Measurements from ENCODE around the gene LTBP1. TPM values are rescaled to one million over a fixed set of nuclear protein-coding genes. Genes with fewer than 3 reads are reported as not detected.
A peak's percentile ranks its signal among the peaks of the same experiment; 100 is the strongest.

The LTBP1 gene
- total and polyA plus RNA-seq, 7 experiments from 2014 or later: 0.29 to 2.1 TPM; not detected in 5

GRCh38 chr2:32941944-32942690, 4.6 kb upstream of the LTBP1 start:
- Mint-ChIP-seq H3K4me3 (no peak overlapping the region), H3K9me3 (peaks cover 0 to 2% (median 0%) of the 10 kb centered on the region in 11 donors), H3K27ac (no peak overlapping the region), H3K4me1 (peaks cover 0 to 5% (median 0%) of the 10 kb centered on the region in 7 donors), H3K36me3 (no peaks in the 10 kb centered on the region), H3K27me3 (peaks cover 13 to 38% (median 15%) of the 10 kb centered on the region in 5 donors)
- Histone ChIP-seq H3K4me1 (ENCODE audit: control insufficient read depth in 2 of 2, insufficient read depth in 2 of 2, low read length in 2 of 2) (no peaks in the 10 kb centered on the region), H3K36me3 (ENCODE audit: control insufficient read depth in 2 of 3, insufficient read depth in 3 of 3, low read length in 3 of 3) (no peaks in the 10 kb centered on the region), H3K27ac (ENCODE audit: low read depth, low read length) (no peak overlapping the region), H3K9me3 (ENCODE audit: control insufficient read depth in 2 of 3, low read length in 3 of 3) (no peaks in the 10 kb centered on the region), H3K4me3 (ENCODE audit: low read length) (no peak overlapping the region), H3K27me3 (ENCODE audit: control insufficient read depth in 2 of 2, insufficient read depth in 2 of 2, low read length in 2 of 2) (no peaks in the 10 kb centered on the region)
- intact Hi-C loops (cut with micrococcal nuclease): loop anchor here (10.0 kb wide), 2 partner anchors 167 to 643 kb away; no protein-coding TSS in a partner anchor
- ATAC-seq (no peak), DNase-seq (no peak)
- CTCF ChIA-PET: no interaction called here
- POLR2A ChIA-PET: no interaction called here

- Mint-ChIP-seq H3K4me3 (no peak overlapping the region), H3K36me3 (no peaks in the 10 kb centered on the region), H3K27ac (no peak overlapping the region), H3K27me3 (peaks cover 10 to 31% (median 11%) of the 10 kb centered on the region in 5 donors), H3K4me1 (peaks cover 0 to 6% (median under 1%) of the 10 kb centered on the region in 7 donors), H3K9me3 (peaks cover 0 to 2% (median 0%) of the 10 kb centered on the region in 11 donors)
- DNase-seq (no peak), ATAC-seq (no peak)
- Histone ChIP-seq H3K4me1 (ENCODE audit: control insufficient read depth in 2 of 2, insufficient read depth in 2 of 2, low read length in 2 of 2) (no peaks in the 10 kb centered on the region), H3K4me3 (ENCODE audit: low read length) (no peak overlapping the region), H3K36me3 (ENCODE audit: control insufficient read depth in 2 of 3, insufficient read depth in 3 of 3, low read length in 3 of 3) (no peaks in the 10 kb centered on the region), H3K27me3 (ENCODE audit: control insufficient read depth in 2 of 2, insufficient read depth in 2 of 2, low read length in 2 of 2) (no peaks in the 10 kb centered on the region), H3K27ac (ENCODE audit: low read depth, low read length) (no peak overlapping the region), H3K9me3 (ENCODE audit: control insufficient read depth in 2 of 3, low read length in 3 of 3) (no peaks in the 10 kb centered on the region)
- CTCF ChIA-PET: no interaction called here
- POLR2A ChIA-PET: no interaction called here
- intact Hi-C loops (cut with micrococcal nuclease): loop anchor here (10.0 kb wide), 2 partner anchors 168 to 642 kb away; no protein-coding TSS in a partner anchor
Observed at GRCh38 chr2:32942793-32943485, 3.8 kb upstream of the LTBP1 start.

- H3K27me3 Mint-ChIP-seq: peaks cover 14 to 36% (median 29%) of the 10 kb centered on the region in 5 donors
- Histone ChIP-seq H3K36me3 (ENCODE audit: control insufficient read depth in 2 of 3, insufficient read depth in 3 of 3, low read length in 3 of 3) (no peaks in the 10 kb centered on the region), H3K4me1 (ENCODE audit: control insufficient read depth in 2 of 2, insufficient read depth in 2 of 2, low read length in 2 of 2) (no peaks in the 10 kb centered on the region), H3K27ac (ENCODE audit: low read depth, low read length) (no peak overlapping the region), H3K27me3 (ENCODE audit: control insufficient read depth in 2 of 2, insufficient read depth in 2 of 2, low read length in 2 of 2) (peaks cover 0 to 7% of the 10 kb centered on the region in 2 donors), H3K9me3 (ENCODE audit: control insufficient read depth in 2 of 3, low read length in 3 of 3) (no peaks in the 10 kb centered on the region), H3K4me3 (ENCODE audit: low read length) (no peak overlapping the region)
- intact Hi-C loops (cut with micrococcal nuclease): loop anchor here (5.0 to 10.0 kb wide), 4 partner anchors 170 to 640 kb away; partner anchors contain the start of gene RASGRP3 (in 1 of the 2)
- H3K27ac Mint-ChIP-seq: peak overlapping the region in 1 of 9 donors; percentile 49
- peaks cover 3 to 9% (median 5%) of the 10 kb centered on the region in 7 donors for H3K4me1 Mint-ChIP-seq
- H3K4me3 Mint-ChIP-seq: peak overlapping the region in 5 of 10 donors; percentile 23 to 82 (median 56)
- peaks cover 0 to 2% (median 0%) of the 10 kb centered on the region in 11 donors for H3K9me3 Mint-ChIP-seq
- POLR2A ChIA-PET: no interaction called here
- CTCF ChIA-PET: no interaction called here
- peaks cover 0 to 2% (median 0%) of the 10 kb centered on the region in 5 donors for H3K36me3 Mint-ChIP-seq
- ATAC-seq (no peak), DNase-seq (no peak)
Observed at GRCh38 chr2:32945286-32945685, 1.5 kb upstream of the LTBP1 start.

GRCh38 chr2:32947076-32947483, 327 bp downstream of the LTBP1 start:
- ATAC-seq: peak; percentile 24
- CTCF ChIA-PET: no interaction called here
- H3K4me3 Mint-ChIP-seq: peak overlapping the region in 3 of 10 donors; percentile 59 to 80 (median 73)
- no peaks in the 10 kb centered on the region for H3K4me1 ChIP-seq (ENCODE audit: control insufficient read depth in 2 of 2, insufficient read depth in 2 of 2, low read length in 2 of 2)
- intact Hi-C loops (cut with micrococcal nuclease): loop anchor here (2.0 to 10.0 kb wide), 5 partner anchors 172 to 652 kb away; partner anchors contain the start of genes FAM98A (in 1 of the 2) and RASGRP3 (in 1 of the 2)
- H3K27me3 ChIP-seq (ENCODE audit: control insufficient read depth in 2 of 2, insufficient read depth in 2 of 2, low read length in 2 of 2): peaks cover under 1 to 7% of the 10 kb centered on the region in 2 donors
- no peak for DNase-seq
- peaks cover 3 to 15% (median 5%) of the 10 kb centered on the region in 7 donors for H3K4me1 Mint-ChIP-seq
- peaks cover 22 to 45% (median 35%) of the 10 kb centered on the region in 5 donors for H3K27me3 Mint-ChIP-seq
- no peaks in the 10 kb centered on the region for H3K9me3 ChIP-seq (ENCODE audit: control insufficient read depth in 2 of 3, low read length in 3 of 3)
- H3K4me3 ChIP-seq (ENCODE audit: low read length): peak overlapping the region; percentile 9
- peaks cover 0 to 2% (median 0%) of the 10 kb centered on the region in 11 donors for H3K9me3 Mint-ChIP-seq
- no peak overlapping the region for H3K27ac ChIP-seq (ENCODE audit: low read depth, low read length)
- no peak overlapping the region for H3K27ac Mint-ChIP-seq
- H3K36me3 ChIP-seq (ENCODE audit: control insufficient read depth in 2 of 3, insufficient read depth in 3 of 3, low read length in 3 of 3): no peaks in the 10 kb centered on the region
- H3K36me3 Mint-ChIP-seq: peaks cover 0 to 2% (median 0%) of the 10 kb centered on the region in 5 donors
- POLR2A ChIA-PET: no interaction called here

GRCh38 chr2:32947484-32948143, 861 bp downstream of the LTBP1 start:
- peak overlapping the region; percentile 56 to 85 (median 75) for H3K4me3 Mint-ChIP-seq
- intact Hi-C loops (cut with micrococcal nuclease): loop anchor here (2.0 to 10.0 kb wide), 5 partner anchors 173 to 651 kb away; partner anchors contain the start of genes FAM98A (in 1 of the 2) and RASGRP3 (in 1 of the 2)
- H3K9me3 ChIP-seq (ENCODE audit: control insufficient read depth in 2 of 3, low read length in 3 of 3): no peaks in the 10 kb centered on the region
- peaks cover 3 to 7% of the 10 kb centered on the region in 2 donors for H3K27me3 ChIP-seq (ENCODE audit: control insufficient read depth in 2 of 2, insufficient read depth in 2 of 2, low read length in 2 of 2)
- DNase-seq (peak in 5 of 9 donors; percentile 4 to 42 (median 10)), ATAC-seq (peak; percentile 40)
- ChIA-PET CTCF (no interaction called here), POLR2A (interaction anchor here (0.6 kb wide), 1 partner anchor 310 kb away, joined by 3 read pairs; no protein-coding TSS in a partner anchor)
- H3K4me1 ChIP-seq (ENCODE audit: control insufficient read depth in 2 of 2, insufficient read depth in 2 of 2, low read length in 2 of 2): no peaks in the 10 kb centered on the region
- H3K27me3 Mint-ChIP-seq: peaks cover 24 to 51% (median 38%) of the 10 kb centered on the region in 5 donors
- no peak overlapping the region for H3K27ac Mint-ChIP-seq
- H3K4me1 Mint-ChIP-seq: peaks cover 3 to 15% (median 5%) of the 10 kb centered on the region in 7 donors
- H3K9me3 Mint-ChIP-seq: peaks cover 0 to 2% (median 0%) of the 10 kb centered on the region in 11 donors
- H3K4me3 ChIP-seq (ENCODE audit: low read length): peak overlapping the region; percentile 13
- peaks cover 0 to 2% (median 0%) of the 10 kb centered on the region in 5 donors for H3K36me3 Mint-ChIP-seq
- H3K27ac ChIP-seq (ENCODE audit: low read depth, low read length): no peak overlapping the region
- no peaks in the 10 kb centered on the region for H3K36me3 ChIP-seq (ENCODE audit: control insufficient read depth in 2 of 3, insufficient read depth in 3 of 3, low read length in 3 of 3)

GRCh38 chr2:32948266-32948665, 1.5 kb downstream of the LTBP1 start:
- Histone ChIP-seq H3K9me3 (ENCODE audit: control insufficient read depth in 2 of 3, low read length in 3 of 3) (no peaks in the 10 kb centered on the region), H3K4me3 (ENCODE audit: low read length) (peak overlapping the region; percentile 13), H3K4me1 (ENCODE audit: control insufficient read depth in 2 of 2, insufficient read depth in 2 of 2, low read length in 2 of 2) (no peaks in the 10 kb centered on the region), H3K36me3 (ENCODE audit: control insufficient read depth in 2 of 3, insufficient read depth in 3 of 3, low read length in 3 of 3) (no peaks in the 10 kb centered on the region), H3K27me3 (ENCODE audit: control insufficient read depth in 2 of 2, insufficient read depth in 2 of 2, low read length in 2 of 2) (peaks cover 3 to 7% of the 10 kb centered on the region in 2 donors), H3K27ac (ENCODE audit: low read depth, low read length) (no peak overlapping the region)
- Mint-ChIP-seq H3K4me1 (peaks cover 3 to 15% (median 5%) of the 10 kb centered on the region in 7 donors), H3K4me3 (peak overlapping the region; percentile 55 to 85 (median 75)), H3K9me3 (peaks cover 0 to 2% (median 0%) of the 10 kb centered on the region in 11 donors), H3K36me3 (peaks cover 0 to 2% (median 0%) of the 10 kb centered on the region in 5 donors), H3K27me3 (peaks cover 27 to 52% (median 38%) of the 10 kb centered on the region in 5 donors), H3K27ac (no peak overlapping the region)
- CTCF ChIA-PET: no interaction called here
- intact Hi-C loops (cut with micrococcal nuclease): loop anchor here (5.0 to 10.0 kb wide), 4 partner anchors 173 to 637 kb away; partner anchors contain the start of gene RASGRP3 (in 1 of the 2)
- DNase-seq (no peak), ATAC-seq (no peak)
- POLR2A ChIA-PET: no interaction called here

Measured in naive thymus-derived CD4-positive, alpha-beta T cell (primary cell).